ENCODE results near the gene GNRH2. TPM values are rescaled to one million over a fixed set of nuclear protein-coding genes. Genes with fewer than 3 reads are reported as not detected.

GNRH2 gene
- total RNA-seq, 4 donors from 2014 or later: not detected

GRCh38 chr20:3077618-3078134, 34.3 kb downstream of the GNRH2 start:
- ATAC-seq (ENCODE audit: low FRiP score) (no peak), DNase-seq (ENCODE audit: low spot score) (no peak)
- TF ChIP-seq CTCF (IDR thresholded peaks at IDR 0.05): no peak

GRCh38 chr20:3080939-3081388, 37.5 kb downstream of the GNRH2 start:
- no peak for TF ChIP-seq CTCF (IDR thresholded peaks at IDR 0.05)
- ATAC-seq (ENCODE audit: low FRiP score): peak; percentile 86
- DNase-seq (ENCODE audit: low spot score): no peak

- ATAC-seq (ENCODE audit: low FRiP score): no peak
- TF ChIP-seq CTCF (IDR thresholded peaks at IDR 0.05): no peak
- no peak for DNase-seq (ENCODE audit: low spot score)
Observed at GRCh38 chr20:3081641-3082040, 38.2 kb downstream of the GNRH2 start.

GRCh38 chr20:3082306-3082951, 39.0 kb downstream of the GNRH2 start:
- TF ChIP-seq CTCF (IDR thresholded peaks at IDR 0.05): no peak
- no peak for DNase-seq (ENCODE audit: low spot score)
- ATAC-seq (ENCODE audit: low FRiP score): no peak

GRCh38 chr20:3082955-3083952, 39.8 kb downstream of the GNRH2 start:
- DNase-seq (ENCODE audit: low spot score) (no peak), ATAC-seq (ENCODE audit: low FRiP score) (no peak)
- TF ChIP-seq CTCF (IDR thresholded peaks at IDR 0.05): no peak

- DNase-seq (ENCODE audit: low spot score) (no peak), ATAC-seq (ENCODE audit: low FRiP score) (peak; percentile 10)
- no peak for TF ChIP-seq CTCF (IDR thresholded peaks at IDR 0.05)
Observed at GRCh38 chr20:3084283-3084985, 41.0 kb downstream of the GNRH2 start, which contains the start of gene AVP. TSS of gene AVP (minus strand) at chr20:3084724. CDS start at chr20:3084674, 50 bp downstream.

Measured in omental fat pad (tissue), 4 donors.